Activated CD8-positive, alpha-beta memory T cell treated with anti-CD3 and anti-CD28 coated beads, Interleukin-2, amount 50 U/mL, for 24 hours (primary cell): ENCODE data around the gene EPS15.
"Not testable (repeated sequence)": the region's sequence is repeated elsewhere in the genome, so short reads cannot be mapped to it uniquely, and the experiment has no call there.

ENCODE experiments used
- DNase-seq: peaks from one replicate; pipeline ENCODE4 v3.0.0-alpha.2; 2020; ENCODE audit errors: extremely low read depth

EPS15 gene

DNA sequence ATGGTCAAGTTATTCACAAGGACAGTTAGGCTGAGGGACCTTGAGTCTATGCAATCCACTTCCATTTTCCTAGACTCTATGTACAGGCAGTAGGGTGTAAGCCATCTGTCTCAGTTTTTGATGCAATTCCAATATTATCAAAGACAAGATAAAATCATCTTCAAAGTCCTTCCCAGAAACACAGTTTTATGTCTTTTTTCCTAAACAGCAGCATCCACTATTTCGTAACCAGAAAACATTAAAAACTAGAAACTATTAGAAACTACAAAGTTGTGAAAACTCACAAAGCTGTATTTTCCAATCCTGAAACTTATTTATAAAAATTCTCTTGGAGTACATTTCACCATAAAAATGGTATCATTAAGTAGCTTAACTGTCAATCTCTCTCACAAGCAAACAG lies 93.8 kb downstream of the EPS15 start:
- DNase-seq, result no peak

- DNase-seq, result no peak
Measured at GRCh38 chr1:51423073-51423821, 95.8 kb downstream of the EPS15 start.

- DNase-seq, result no peak
Measured at GRCh38 chr1:51422367-51423072, 96.5 kb downstream of the EPS15 start.

- no peak for DNase-seq
Measured at GRCh38 chr1:51421964-51422363, 97.1 kb downstream of the EPS15 start.

GRCh38 chr1:51420867-51421627 lies 98.0 kb downstream of the EPS15 start:
- DNase-seq, result no peak

GRCh38 chr1:51418384-51418959 lies 100.6 kb downstream of the EPS15 start:
- no peak for DNase-seq

DNA sequence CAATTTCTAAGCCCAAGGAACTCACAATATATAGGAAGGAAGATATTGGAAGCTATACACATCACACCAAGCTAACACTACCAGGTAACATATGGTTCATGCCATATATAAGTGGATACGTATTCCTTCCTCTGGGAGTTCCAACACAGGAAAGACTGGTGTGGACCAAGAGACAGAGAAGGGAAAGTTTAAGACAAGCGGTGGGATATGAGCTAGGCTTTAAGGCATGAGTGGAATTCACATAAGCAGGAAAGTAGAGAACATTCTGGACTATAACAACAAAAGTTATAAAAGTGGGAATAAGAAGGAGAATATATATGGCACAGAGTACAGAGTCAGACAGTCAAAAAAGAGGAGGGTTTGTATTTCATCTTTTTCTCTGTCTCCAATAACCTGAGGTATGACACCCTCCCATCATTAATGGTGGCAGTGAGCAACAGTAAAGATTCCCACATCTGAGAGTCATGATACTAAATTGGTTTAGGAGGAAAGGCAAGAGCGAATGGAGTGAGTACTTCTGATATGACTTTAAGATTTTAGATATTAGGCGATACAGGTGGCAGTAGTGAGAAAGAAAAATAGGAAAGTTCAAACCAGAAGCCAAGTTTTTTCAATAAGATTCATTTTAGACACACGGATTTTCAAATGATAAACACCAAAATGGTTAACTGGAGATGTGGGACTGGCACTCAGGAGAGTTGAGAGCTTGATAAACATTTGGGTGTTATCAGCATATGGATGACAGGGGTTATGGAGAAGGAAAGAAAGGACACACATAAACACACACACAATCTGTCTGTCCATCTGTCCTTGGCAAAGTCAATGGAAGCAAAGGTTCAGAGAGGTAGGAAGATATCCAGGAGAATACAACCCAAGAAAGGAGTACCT lies 101.3 kb downstream of the EPS15 start:
- no peak for DNase-seq

DNA sequence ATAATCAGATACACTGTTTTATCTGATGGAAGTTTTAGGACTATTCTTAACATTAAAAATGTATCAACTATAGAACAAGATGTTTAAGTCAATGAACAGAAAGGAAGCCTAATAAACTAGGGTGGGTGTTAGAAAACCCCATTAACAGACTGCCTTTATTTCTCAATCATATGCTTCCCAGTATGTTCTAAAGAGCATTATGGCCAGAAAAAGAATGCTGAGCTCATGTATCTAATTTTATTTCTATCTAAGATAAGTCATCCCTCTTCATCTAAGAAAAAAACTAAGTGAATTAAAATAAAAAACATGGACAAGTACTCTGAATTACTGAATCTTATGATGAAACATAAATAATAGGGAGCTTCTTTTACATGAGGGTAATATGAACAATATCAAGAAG lies 102.2 kb downstream of the EPS15 start:
- no peak for DNase-seq

- no peak for DNase-seq
Measured at GRCh38 chr1:51415963-51416362, 103.1 kb downstream of the EPS15 start.

- DNase-seq, result no peak
Measured at GRCh38 chr1:51414811-51415210, 104.3 kb downstream of the EPS15 start.

- not testable (repeated sequence) for DNase-seq
Measured at GRCh38 chr1:51411820-51412219, 107.2 kb downstream of the EPS15 start.

DNA sequence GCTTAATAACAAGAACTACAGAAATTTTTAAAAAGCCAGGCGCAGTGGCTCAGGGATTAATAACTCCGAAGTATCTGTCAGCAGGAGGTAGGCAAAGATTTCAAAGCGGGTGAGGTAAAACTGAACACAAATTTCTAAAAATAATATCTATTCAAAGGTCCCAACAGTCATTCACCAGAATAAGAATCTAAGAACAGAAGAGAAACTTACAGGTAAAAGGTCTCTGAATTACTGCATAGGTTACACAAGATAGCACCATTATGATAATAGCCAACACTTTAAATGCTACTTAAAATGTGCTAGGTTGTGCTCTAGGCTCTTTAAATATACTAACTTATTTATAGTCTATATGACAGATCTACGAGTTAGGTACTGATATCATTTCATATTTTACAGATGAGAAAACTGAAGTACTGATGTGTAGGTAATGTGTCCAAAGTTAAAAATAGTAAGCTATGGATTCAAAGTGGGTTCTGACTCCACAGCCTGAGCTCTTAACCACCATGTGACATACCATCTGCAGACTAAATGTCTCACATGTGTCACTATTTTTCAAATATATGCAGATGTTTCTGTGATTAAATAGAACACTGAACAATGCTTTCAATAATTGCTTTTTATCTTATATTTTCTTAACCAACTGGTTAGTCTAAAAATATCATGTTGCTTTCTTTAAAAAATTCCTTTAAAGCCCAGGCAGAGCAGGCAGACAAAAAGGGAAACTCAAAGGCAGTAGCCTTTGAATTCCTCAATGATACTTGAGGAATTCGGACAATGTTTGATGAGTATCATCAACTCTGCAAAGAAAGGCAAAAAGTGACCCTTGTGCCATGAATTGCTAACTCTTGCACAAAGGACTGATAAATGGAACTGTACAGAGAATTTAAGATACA lies 108.3 kb downstream of the EPS15 start:
- DNase-seq, result no peak

DNA sequence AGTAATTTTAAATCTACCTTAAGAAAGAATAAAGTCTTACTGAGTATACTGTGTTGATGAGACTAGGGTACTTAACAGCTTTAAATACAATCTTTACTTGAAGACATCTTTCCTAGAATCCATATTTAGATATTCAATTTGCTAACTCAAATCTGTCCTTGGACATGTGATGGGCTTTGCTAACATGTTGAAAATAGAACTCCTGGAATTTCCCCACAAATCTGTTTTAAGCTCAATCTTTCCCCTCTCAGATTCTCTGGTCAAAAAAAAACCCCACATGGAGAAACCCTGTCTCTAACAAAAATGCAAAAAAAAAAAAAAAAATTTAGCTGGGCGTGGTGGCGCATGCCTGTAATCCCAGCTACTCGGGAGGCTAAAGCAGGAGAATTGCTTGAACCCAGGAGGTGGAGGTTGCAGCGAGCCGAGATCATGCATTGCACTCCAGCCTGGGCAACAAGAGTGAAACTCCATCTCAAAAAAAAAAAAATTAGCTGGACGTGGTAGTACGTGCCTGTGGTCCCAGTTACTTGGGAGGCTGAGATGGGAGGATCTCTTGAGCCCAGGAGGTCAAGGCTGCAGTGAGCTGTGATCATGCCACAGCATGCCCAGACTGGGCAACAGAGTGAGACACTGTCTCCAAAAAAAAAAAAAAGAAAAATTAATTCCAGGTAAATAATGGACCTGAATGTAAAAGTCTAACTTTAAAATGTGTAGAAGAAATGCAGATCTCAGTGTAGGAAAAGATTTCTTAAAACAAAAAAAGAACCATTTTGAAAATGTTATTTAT lies 109.1 kb downstream of the EPS15 start:
- not testable (repeated sequence) for DNase-seq

- no peak for DNase-seq
Measured at GRCh38 chr1:51392241-51392640, 126.8 kb downstream of the EPS15 start.

GRCh38 chr1:51390641-51391040 lies 128.4 kb downstream of the EPS15 start:
- DNase-seq, result not testable (repeated sequence)

- DNase-seq, result not testable (repeated sequence)
Measured at GRCh38 chr1:51387288-51387687, 131.8 kb downstream of the EPS15 start.

GRCh38 chr1:51386259-51386658 lies 132.8 kb downstream of the EPS15 start:
- DNase-seq, result not testable (repeated sequence)

- no peak for DNase-seq
Measured at GRCh38 chr1:51385776-51386175, 133.3 kb downstream of the EPS15 start.

DNA sequence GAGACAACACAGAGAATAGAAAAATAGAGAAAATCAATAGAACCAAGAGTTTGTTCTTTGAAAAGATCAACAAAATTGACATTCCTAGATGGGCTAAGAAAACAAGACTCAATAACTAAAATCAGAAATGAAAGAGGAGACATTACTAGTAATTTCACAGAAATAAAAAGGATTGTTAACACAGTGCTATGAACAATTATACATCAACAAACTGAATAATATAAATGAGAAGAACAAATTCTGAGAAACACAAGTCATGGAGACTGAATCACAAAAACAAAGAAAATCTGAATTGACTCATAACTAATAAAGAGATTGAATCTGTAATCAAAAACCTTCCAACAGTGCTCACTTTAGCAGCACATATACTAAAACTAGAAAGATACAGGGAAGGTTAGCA lies 137.1 kb downstream of the EPS15 start:
- DNase-seq, result no peak
